HEK293T (cell line): ENCODE data around the gene CELF2.

ENCODE experiments used
- CTCF ChIA-PET: fragments of 350-600 bp; formaldehyde crosslinking; extraction: SDS; loops from one replicate; lab custom pipeline; 2021; ENCODE audit warnings: antibody characterized with exemption, inconsistent platforms; lab: Yijun Ruan, JAX
- POLR2A ChIA-PET: fragments of 350-600 bp; formaldehyde crosslinking; extraction: SDS; loops from one replicate; lab custom pipeline; 2020; ENCODE audit warnings: antibody characterized with exemption, inconsistent platforms; lab: Yijun Ruan, JAX
- DNase-seq: peaks from one replicate; pipeline ENCODE4 v3.0.0; 2012; ENCODE audit warnings: mixed read lengths; ENCODE audit errors: extremely low spot score
- ARNT ChIP-seq: fragments of 450-650 bp; IDR thresholded peaks from 2 replicates; pipeline ENCODE4 v1.6.1; 2017; ENCODE audit warnings: mild to moderate bottlenecking
- BHLHE40 ChIP-seq: fragments of 450-650 bp; IDR thresholded peaks from 2 replicates; pipeline ENCODE4 v1.6.1; 2016; ENCODE audit warnings: mild to moderate bottlenecking, moderate library complexity, borderline replicate concordance
- CTBP1 ChIP-seq: fragments of 450-650 bp; IDR thresholded peaks from 2 replicates; pipeline ENCODE4 v1.6.1; 2016; ENCODE audit warnings: borderline replicate concordance
- ELF4 ChIP-seq: fragments of 450-650 bp; IDR thresholded peaks from 2 replicates; pipeline ENCODE4 v1.6.1; 2017; ENCODE audit warnings: antibody characterized with exemption
- FOXA1 ChIP-seq: fragments of 450-650 bp; IDR thresholded peaks from 2 replicates; pipeline ENCODE4 v1.6.1; 2016; ENCODE audit warnings: mild to moderate bottlenecking
- FOXK2 ChIP-seq: fragments of 450-650 bp; IDR thresholded peaks from 2 replicates; pipeline ENCODE4 v1.6.1; 2016; ENCODE audit warnings: mild to moderate bottlenecking
- FOXM1 ChIP-seq: fragments of 450-650 bp; IDR thresholded peaks from 2 replicates; pipeline ENCODE4 v1.6.1; 2017; ENCODE audit warnings: mild to moderate bottlenecking, borderline replicate concordance
- HDGF ChIP-seq: fragments of 450-650 bp; IDR thresholded peaks from 2 replicates; pipeline ENCODE4 v1.6.1; 2017; ENCODE audit warnings: antibody characterized with exemption, borderline replicate concordance
- L3MBTL2 ChIP-seq: fragments of 450-650 bp; conservative IDR thresholded peaks from 2 replicates; pipeline ENCODE4 v1.6.1; 2016; ENCODE audit warnings: mild to moderate bottlenecking
- LEF1 ChIP-seq: fragments of 450-650 bp; IDR thresholded peaks from 2 replicates; pipeline ENCODE4 v1.6.1; 2017; ENCODE audit warnings: mild to moderate bottlenecking, borderline replicate concordance
- NFRKB ChIP-seq: fragments of 450-650 bp; IDR thresholded peaks from 2 replicates; pipeline ENCODE4 v1.6.1; 2016; ENCODE audit warnings: mild to moderate bottlenecking, moderate library complexity
- PKNOX1 ChIP-seq: fragments of 450-650 bp; IDR thresholded peaks from 2 replicates; pipeline ENCODE4 v1.6.1; 2016
- SP1 ChIP-seq: fragments of 450-650 bp; IDR thresholded peaks from 2 replicates; pipeline ENCODE4 v1.6.1; 2017
- SUZ12 ChIP-seq: fragments of 450-650 bp; IDR thresholded peaks from 2 replicates; pipeline ENCODE4 v1.6.1; 2016; ENCODE audit warnings: mild to moderate bottlenecking
- TARDBP ChIP-seq: fragments of 450-650 bp; IDR thresholded peaks from 2 replicates; pipeline ENCODE4 v1.6.1; 2016
- ZNF384 ChIP-seq: fragments of 450-650 bp; IDR thresholded peaks from 2 replicates; pipeline ENCODE4 v1.6.1; 2016

CELF2 gene

GRCh38 chr10:11245981-11246590 lies 228.4 kb downstream of the CELF2 start:
- CTCF ChIA-PET: no interaction called here
- POLR2A ChIA-PET: no interaction called here
- DNase-seq: no peak

GRCh38 chr10:11246752-11247467 lies 229.2 kb downstream of the CELF2 start:
- TF ChIP-seq NFRKB (no peak), FOXM1 (no peak), L3MBTL2 (no peak), HDGF (no peak), BHLHE40 (no peak), ZNF384 (no peak), SUZ12 (no peak)
- ChIA-PET CTCF (no interaction called here), POLR2A (no interaction called here)
- no peak for DNase-seq

More at GRCh38 chr10:11245981-11246590, 228.4 kb downstream of the CELF2 start:
- TF ChIP-seq SP1 (no peak), HDGF (no peak), FOXM1 (no peak), NFRKB (no peak), ARNT (no peak), CTBP1 (no peak), LEF1 (no peak), ELF4 (no peak), FOXK2 (no peak), PKNOX1 (no peak), BHLHE40 (no peak), SUZ12 (no peak), L3MBTL2 (no peak), TARDBP (no peak), ZNF384 (no peak)

GRCh38 chr10:11249152-11249807 lies 231.6 kb downstream of the CELF2 start:
- ChIA-PET POLR2A (no interaction called here), CTCF (no interaction called here)
- no peak for DNase-seq
- TF ChIP-seq HDGF (no peak), L3MBTL2 (no peak), FOXM1 (no peak), CTBP1 (no peak), SP1 (no peak), ZNF384 (no peak), LEF1 (no peak), FOXA1 (no peak), ELF4 (no peak), PKNOX1 (no peak), NFRKB (no peak), BHLHE40 (no peak), SUZ12 (no peak), FOXK2 (no peak), TARDBP (no peak), ARNT (no peak)

GRCh38 chr10:11249808-11250195 lies 232.1 kb downstream of the CELF2 start:
- no peak for DNase-seq
- no peak for TF ChIP-seq ARNT
- no peak for TF ChIP-seq ELF4
- no peak for TF ChIP-seq HDGF
- no peak for TF ChIP-seq CTBP1
- TF ChIP-seq PKNOX1: no peak
- TF ChIP-seq ZNF384: no peak
- TF ChIP-seq L3MBTL2: no peak
- TF ChIP-seq FOXM1: no peak
- no peak for TF ChIP-seq FOXA1
- TF ChIP-seq SUZ12: no peak
- no peak for TF ChIP-seq TARDBP
- TF ChIP-seq NFRKB: no peak
- TF ChIP-seq FOXK2: no peak
- no peak for TF ChIP-seq LEF1
- no peak for TF ChIP-seq BHLHE40
- POLR2A ChIA-PET: no interaction called here
- CTCF ChIA-PET: no interaction called here

GRCh38 chr10:11250304-11250703 lies 232.6 kb downstream of the CELF2 start:
- POLR2A ChIA-PET: no interaction called here
- TF ChIP-seq FOXK2 (no peak), FOXM1 (no peak), NFRKB (no peak), SP1 (no peak), TARDBP (no peak), CTBP1 (no peak), BHLHE40 (no peak), ARNT (no peak), PKNOX1 (no peak), SUZ12 (no peak), FOXA1 (no peak), LEF1 (no peak), ZNF384 (no peak), ELF4 (no peak)
- CTCF ChIA-PET: no interaction called here
- no peak for DNase-seq
